GM19452 (cell line): ENCODE data around the gene MIR17HG.

Experiments
- ATAC-seq: cut with Tn5 transposase; IDR thresholded peaks from one replicate; pipeline ENCODE4 v1.9.1; 2021; ENCODE audit not compliant: unreplicated experiment

MIR17HG gene

DNA sequence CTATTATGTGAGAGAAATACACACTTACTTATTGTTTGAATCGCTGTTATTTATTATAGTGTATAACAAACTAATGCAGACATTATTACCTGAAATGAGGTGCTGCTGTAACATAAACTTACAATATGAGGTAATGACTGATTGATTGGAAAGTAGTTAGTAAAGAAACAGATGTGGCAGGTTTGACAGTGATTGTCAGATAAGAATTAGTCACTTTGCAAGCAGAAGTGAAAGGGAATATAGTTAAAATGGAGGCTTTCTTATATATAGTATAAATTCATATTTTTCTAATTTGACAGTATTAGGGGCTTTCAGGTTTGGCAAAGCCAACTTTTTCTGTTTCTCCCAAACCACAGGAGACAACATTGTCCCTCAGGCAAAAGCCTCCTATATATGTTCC is 20.6 kb downstream of the MIR17HG start:
- no peak for ATAC-seq

DNA sequence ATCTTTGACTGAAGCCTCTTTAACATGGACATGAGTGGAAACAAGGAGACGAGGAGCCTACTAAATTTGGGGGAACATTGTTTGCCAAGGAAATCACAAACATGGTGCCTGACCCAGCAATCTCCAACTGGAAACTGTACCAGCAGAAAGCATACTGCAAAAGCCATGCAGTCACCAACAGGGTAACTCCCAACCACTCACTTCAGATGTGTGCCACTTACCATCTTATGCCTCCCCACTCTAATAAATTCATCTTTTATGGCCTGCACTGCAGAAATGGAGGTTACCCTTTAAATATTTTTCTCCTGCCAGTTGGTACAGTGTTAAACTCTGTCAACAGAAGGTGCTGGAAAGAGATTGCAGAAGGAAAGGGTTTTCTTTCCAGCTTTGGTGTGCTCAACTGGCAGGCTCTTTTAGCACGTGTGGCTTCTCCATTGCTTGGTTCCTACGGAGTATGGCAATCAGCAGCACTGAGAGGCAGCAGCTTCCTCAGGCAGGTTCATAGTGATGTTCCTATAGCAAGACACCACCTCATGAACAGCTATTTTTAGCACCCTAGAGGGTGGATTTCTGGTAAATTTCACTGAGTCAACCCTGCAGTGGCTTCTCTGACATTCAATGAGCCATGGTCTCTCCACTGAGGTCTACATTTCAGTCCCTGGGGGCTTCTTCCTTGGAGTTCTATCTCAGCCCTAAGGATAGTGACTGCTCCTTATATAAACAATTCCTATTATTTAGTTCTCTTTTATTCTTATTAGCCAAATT is 21.4 kb downstream of the MIR17HG start:
- ATAC-seq, result no peak

DNA sequence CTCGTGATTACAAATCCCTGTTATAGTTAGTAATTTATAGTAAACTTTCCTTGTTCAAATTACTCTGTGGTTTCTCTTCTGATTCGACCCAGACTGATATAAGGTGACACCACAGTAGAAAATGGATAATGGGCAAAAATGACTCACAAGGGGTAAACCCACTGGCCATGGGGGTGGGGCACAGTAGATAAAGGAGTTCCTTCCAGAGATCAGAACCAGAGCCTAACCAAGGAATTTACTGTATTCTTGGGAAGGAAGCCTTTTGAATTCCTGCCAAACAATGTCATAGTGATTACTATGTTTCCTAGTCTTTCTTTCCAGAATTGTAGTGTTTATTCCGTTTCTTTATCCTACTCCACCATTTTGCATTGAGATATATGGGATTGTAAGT is 21.9 kb downstream of the MIR17HG start:
- peak; percentile 38 for ATAC-seq

DNA sequence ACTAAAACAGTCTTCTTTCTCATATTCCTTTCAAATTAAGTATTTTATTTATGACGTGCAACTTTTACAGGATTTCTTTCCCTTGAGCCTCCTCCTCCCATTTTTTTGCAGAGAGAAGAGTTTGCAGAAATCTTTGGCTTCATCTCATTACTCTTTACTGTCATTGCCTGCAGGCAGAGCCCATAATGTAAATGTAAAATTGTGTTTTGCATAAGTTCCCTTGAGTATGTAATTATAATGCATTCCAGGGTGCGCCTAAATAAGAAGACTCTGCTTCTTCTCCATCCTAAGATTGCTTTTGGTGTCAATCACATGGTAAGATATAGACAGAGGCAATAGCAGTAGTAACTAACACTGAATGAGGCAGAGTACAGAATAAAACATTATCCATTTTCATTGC is 23.0 kb downstream of the MIR17HG start:
- ATAC-seq, result no peak

DNA sequence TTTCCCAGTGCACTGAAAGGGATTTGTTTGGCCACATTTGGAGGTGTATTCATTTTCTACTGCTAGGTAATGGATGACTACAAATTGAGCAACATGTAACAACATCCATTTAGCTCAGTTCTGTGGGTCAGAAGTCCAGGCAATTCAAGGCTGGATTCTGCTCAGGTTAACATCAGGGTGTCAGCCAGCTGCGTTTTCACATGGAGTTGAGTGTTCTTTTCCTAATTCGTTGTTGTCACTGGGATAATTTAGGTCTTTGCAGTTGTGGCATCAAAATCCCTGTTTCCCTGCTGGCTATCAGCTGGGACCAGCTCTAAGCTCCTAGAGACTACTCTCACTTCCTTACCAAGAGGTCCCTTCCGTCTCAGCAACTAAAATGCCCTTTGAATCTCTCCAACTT is 25.4 kb downstream of the MIR17HG start:
- ATAC-seq, result no peak

DNA sequence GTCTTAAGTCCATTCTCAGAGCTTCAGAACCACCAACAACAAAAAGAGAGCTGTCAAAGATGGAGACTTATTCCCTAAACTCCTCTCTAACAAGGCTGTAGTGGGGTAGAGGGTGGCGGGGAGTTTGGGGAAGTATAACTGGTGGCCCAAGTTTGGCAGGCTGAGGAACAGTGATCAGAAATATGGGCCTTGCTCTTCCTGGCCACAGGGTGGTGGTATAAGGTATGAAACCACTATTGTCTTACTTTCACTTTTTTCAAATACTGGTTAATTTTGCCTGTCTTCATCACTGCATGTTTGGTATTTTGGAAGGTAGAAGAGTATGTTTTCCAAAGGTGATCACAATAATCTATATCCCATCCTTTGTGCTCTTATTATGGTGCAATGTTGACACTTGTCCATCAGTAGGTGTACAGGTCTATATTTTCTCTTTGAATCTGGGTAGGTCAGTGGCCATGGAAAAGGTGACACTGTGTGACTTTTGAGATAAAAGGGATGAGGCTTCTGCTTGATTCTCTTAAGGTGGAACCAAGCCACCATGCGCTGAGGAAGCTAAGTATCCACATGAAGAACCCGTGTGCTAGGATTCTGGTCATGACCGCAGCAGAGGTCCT is 27.7 kb downstream of the MIR17HG start:
- peak; percentile 92 for ATAC-seq

DNA sequence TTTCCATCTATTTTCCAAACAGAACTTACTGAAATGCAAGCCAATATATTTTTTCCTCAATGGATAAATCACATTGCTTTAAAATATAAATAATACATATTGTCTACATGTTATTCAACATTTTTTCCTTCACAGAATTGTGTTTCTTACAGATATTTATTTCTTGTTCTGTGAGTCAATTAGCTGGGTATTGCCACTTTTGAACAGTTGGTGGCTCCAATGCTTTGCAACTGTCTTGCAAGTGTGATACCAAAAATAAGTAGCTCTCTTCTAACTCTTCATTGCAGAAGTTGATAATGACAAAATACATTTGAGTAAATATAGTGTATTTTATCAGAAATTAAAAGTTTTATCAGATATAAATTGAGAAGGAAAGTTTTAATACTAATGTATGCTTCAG is 33.9 kb downstream of the MIR17HG start:
- ATAC-seq, result no peak

DNA sequence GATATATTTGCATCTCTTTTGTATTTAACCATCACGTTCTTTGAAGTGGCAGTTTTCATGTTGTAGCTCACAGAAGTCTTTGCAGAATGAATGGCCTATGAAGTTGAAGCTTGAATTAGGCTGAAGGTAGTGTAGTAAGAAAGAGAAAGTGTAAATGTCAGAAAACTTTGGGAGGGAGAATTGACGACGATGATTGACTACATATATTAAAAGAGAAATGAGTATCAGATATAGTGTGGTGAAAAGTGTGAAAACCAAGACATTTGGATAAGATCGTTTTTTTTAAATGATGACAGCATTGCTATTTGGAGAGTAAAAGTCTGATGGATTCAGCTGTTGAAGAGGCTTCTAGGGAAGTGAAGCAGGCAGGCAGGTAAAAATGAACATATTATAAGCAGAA is 36.3 kb downstream of the MIR17HG start:
- ATAC-seq, result no peak

DNA sequence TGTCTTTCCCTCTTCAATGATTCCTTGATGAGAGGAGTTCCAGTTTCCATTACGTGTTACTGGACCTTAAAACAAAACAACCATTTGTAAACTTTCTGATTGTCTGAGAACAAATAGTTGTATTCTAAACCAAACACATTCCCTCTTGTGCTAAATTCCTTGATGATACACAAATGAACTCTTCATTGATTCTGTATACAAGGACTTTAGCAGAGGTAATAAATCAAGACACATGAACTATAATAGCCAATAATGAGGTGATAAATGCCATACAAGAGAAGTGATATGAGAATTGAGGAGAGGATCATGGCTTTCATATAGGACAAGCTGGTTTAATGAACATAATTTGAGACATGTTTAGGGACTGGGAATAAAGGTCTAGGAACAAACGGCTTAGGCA is 37.4 kb downstream of the MIR17HG start:
- ATAC-seq, result no peak

DNA sequence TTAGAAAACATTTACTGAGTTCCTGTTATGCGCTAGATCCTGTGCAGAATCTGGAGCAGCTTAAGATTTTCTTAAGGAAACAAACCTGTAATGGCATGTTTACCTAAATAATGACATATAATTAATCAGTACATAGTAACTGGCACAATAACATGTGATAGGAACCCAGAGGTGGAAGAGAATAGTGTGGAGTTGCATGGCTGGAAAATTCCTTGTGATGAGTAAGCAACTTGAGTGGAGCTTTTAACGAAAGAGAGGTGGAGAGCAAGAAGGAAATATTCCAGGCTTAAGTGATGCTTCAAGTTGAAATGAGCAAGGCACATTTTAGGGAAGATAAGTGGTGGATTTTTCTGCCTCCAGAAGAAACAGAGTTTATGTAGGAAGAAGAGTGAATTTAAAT is 41.7 kb downstream of the MIR17HG start:
- ATAC-seq, result no peak

DNA sequence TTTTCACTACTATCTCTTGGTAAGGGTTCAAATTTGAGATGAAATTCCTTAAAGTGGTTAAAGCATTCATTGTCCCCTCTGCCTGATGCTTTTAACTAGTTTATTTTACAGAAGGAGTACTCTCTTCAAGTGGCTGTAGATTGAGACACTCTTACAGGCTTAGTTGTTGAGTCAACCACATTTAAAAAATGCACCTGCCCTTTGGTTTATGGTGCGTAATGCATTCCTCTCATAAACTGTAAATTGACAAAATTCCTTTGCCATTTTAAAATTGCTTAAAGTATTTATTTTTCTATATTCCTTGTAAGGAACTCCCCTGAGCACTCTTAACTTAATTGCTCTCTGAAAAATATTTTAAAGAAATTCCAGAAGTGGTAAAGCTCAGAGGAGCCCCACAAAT is 50.1 kb downstream of the MIR17HG start:
- ATAC-seq, result no peak

DNA sequence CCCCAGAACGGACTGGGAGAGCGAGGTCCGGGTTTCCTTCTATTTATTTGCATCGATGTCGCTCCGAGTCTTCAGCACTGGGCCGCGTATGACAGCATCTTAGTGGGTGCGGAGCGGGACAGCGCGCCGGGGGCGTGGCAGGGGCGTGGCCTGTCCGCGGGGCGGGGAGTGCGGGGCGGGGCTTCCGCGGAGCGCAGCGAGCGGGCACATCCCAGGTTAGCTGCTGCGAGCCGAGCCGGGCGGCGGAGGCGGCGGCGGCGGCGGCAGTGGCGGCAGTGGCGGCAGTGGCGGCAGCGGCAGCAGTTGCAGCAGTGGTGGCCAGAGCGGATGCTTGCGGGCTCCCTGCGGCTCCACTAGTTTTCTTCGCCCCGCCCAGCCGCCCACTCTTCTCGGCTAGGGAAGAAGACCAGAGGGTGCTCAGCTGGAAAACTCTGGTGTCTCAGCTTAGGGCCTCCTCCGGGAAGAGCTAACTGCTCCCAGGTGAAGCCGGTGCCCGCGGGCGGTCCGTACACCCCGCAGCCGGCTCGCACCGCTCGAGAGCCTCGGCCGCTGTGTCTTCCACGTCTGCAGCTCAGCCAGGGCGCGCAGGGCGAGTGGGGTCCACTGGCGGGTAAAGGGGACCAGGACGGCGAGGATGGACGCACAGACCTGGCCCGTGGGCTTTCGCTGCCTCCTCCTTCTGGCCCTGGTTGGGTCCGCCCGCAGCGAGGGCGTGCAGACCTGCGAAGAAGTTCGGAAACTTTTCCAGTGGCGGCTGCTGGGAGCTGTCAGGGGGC is 51.1 kb downstream of the MIR17HG start, which contains the start of gene GPC5:
Gene GPC5, plus strand, starts transcription at position 209 of the 776 bp plus-strand sequence.
- ATAC-seq, result peak; percentile 96

DNA sequence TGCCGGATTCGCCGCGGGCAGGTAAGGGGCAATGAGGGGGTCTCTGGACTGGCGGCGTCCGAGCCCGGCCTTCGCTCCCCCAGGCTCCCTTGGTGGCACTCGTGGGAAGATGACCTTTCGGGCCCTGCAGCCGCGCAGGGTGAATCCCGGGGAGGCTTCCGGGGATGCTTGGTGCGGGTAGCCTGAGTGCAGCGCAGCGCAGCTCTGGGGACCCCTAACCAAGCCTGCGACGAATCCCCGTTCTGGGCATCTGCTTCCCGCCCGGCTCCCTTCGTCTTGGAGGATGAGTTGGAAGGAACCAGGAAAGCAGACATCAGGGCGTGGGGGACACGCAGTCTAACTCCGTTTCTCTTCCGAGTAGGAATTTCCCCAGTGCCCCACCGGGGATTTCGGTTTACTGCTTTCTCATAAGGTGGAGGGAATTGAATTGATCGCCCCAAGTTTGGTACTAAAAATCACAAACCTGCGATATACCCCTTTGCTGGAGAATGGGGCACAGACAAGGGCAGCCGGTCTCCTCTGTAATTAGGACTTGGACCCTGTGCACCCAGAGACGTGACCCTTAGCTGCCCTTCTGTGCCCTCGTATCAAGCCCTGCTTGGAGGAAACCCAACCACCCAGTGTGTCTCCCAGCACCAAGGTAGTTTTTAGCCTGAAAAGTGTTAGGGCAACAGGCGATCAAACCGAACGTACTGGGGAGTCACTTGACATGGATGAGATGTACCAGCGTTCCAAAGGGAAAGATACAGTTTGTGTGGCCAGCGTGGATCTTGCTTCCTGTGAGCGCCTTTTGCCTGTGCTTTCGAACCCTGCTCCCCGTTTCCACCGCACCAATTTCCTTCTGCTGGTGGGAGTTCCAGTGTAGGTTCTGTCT is 51.9 kb downstream of the MIR17HG start:
- ATAC-seq, result no peak

DNA sequence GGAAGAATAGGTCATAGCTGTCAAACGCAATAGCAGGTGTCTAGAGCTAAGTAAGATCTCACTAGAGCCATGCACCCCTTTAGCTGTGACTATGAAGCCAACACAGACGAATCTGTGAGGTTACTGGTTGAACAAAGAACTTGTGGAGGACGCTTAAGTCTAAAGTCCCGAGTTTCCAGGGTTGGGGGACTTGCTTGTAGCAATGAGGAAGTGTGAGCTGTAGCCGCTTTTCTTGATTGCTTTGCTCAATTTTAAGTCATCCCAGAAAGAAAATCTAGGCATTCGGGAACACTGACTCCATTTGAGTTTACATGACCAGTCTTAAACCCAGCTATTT is 52.5 kb downstream of the MIR17HG start:
- ATAC-seq, result no peak

DNA sequence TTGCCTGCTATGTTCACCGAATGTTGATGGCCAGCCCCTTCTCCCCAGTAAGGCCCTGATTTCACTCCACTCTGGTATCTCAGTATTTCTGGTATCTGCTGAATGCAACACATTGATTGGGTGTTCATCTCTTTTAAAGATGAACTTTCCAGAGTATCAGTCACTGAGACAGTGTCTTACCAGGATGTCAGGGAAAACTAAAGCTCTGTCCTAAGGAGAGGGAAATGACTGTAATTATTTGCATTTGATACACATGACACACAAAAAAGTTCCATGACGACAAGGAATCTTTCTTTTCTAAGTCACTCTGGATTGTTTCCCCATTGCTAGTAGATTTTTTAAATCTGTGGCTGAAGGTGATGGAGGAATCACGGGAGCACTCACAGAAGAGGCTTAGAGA is 53.2 kb downstream of the MIR17HG start:
- no peak for ATAC-seq

DNA sequence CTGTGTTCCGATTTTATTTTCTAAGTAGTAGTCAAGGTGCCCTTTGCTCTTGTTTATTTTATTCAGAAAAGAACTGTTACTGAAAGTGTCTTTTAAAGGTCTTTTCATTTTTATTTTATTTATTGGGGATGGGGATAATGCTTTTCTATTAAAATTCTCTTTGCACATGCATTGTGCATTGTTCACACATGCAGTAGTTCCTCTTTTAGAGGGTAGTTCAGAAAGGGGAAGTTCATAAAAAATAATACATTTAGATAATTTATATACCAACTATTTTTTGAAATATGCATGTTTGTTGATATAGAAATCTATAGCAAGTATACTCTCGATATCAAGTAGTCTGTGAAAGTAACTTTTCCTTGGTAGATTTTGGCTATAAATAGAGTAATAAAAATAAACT is 54.4 kb downstream of the MIR17HG start:
- ATAC-seq, result no peak
